GM12878 (cell line): ENCODE measurements around the gene TK1.
"Not testable (repeated sequence)": the region's sequence is repeated elsewhere in the genome, so short reads cannot be mapped to it uniquely, and the experiment has no call there.

Source experiments
- ATF2 ChIP-seq: IDR thresholded peaks from 2 replicates; pipeline ENCODE4 v1.6.1; 2012; ENCODE audit warnings: low read length, inconsistent platforms
- CHD2 ChIP-seq: IDR thresholded peaks from 2 replicates; pipeline ENCODE4 v1.6.1; 2011; ENCODE audit warnings: low read depth, low read length, improper control_type of control experiment, borderline replicate concordance
- CREM ChIP-seq: IDR thresholded peaks from 2 replicates; pipeline ENCODE4 v1.6.1; 2014; ENCODE audit warnings: antibody characterized with exemption, low read depth
- CTCF ChIP-seq, 3 experiments: IDR thresholded peaks in 2 of 3; conservative IDR thresholded peaks in 1 of 3; 2 replicates each; pipeline ENCODE4 v1.5.1; 2011; ENCODE audit warnings: low read depth in 3 of 3, low read length in 3 of 3, mild to moderate bottlenecking in 3 of 3, control low read depth in 2 of 3, moderate library complexity in 2 of 3, inconsistent platforms in 1 of 3, mixed read lengths in 1 of 3; ENCODE audit not compliant: control insufficient read depth in 2 of 3, insufficient read depth in 1 of 3; ENCODE audit errors: extremely low read depth in 1 of 3
- HDAC2 ChIP-seq: fragments of 200-600 bp; sonication (generic); IDR thresholded peaks from 2 replicates; pipeline ENCODE4 v1.6.1; 2017
- MAX ChIP-seq: IDR thresholded peaks from 2 replicates; pipeline ENCODE4 v1.6.1; 2012; ENCODE audit warnings: low read depth, low read length, improper control_type of control experiment
- PKNOX1 ChIP-seq: fragments of 450-650 bp; IDR thresholded peaks from 2 replicates; pipeline ENCODE4 v1.6.1; 2016; ENCODE audit warnings: mild to moderate bottlenecking
- PML ChIP-seq: IDR thresholded peaks from 2 replicates; pipeline ENCODE4 v1.6.1; 2012; ENCODE audit warnings: low read length, inconsistent platforms
- POLR2A ChIP-seq: IDR thresholded peaks from 2 replicates; pipeline ENCODE4 v1.6.1; 2011; ENCODE audit warnings: low read depth, mild to moderate bottlenecking, low read length
- RELA ChIP-seq: fragments of 450-650 bp; IDR thresholded peaks from 2 replicates; pipeline ENCODE4 v1.8.0; 2014; ENCODE audit warnings: borderline replicate concordance; ENCODE audit not compliant: partially characterized antibody
- SKIL ChIP-seq: fragments of 450-650 bp; IDR thresholded peaks from 2 replicates; pipeline ENCODE4 v1.6.1; 2017; ENCODE audit warnings: mild to moderate bottlenecking, low read depth, inconsistent platforms; ENCODE audit not compliant: poor library complexity, severe bottlenecking

GRCh38 chr17:78139861-78140168 lies 47.0 kb downstream of the TK1 start:
- TF ChIP-seq HDAC2; CTCF (IDR thresholded peaks at IDR 0.05 in 2 of 3, conservative IDR thresholded peaks at IDR 0.05 in 1 of 3; ENCODE audit: control insufficient read depth in 2 of 3, extremely low read depth in 1 of 3, insufficient read depth in 1 of 3, low read depth in 3 of 3, low read length in 3 of 3); PKNOX1; RELA; MAX; ATF2; PML; CREM; POLR2A; SKIL; CHD2: not testable (repeated sequence)
